Adipose tissue (tissue), 3 donors: ENCODE data around the gene ZNF428. TPM values are rescaled to one million over a fixed set of nuclear protein-coding genes. Genes with fewer than 3 reads are reported as not detected.
"Not testable (repeated sequence)": the region's sequence is repeated elsewhere in the genome, so short reads cannot be mapped to it uniquely, and the experiment has no call there.

Experiments
- H3K27ac ChIP-seq: one replicate; pipeline ENCODE4 v1.5.1; 2013; ENCODE audit warnings: low read depth, low read length
- WGBS, 3 donors: extraction: QIAGEN DNeasy Blood & Tissue Kit; methylation state at CpG; one replicate each; pipeline ENCODE4 v1.1.7; 2013; 5-methylcytosine and 5-hydroxymethylcytosine counted together
- polyA plus RNA-seq, 3 donors: library from polyadenylated mRNA; stranded (reverse); fragments of 200-250 nt; gene quantifications; one replicate each; pipeline ENCODE4 v1.2.3, GENCODE V29; 2013
- donor health status: healthy with polysubstance abuse.
- donor health status: Bipolar disorder and iron deficiency.
- donor health status: healthy.

The ZNF428 gene
- polyA plus RNA-seq, 3 donors = 19.9 to 28.6 (median 25.5) TPM

GRCh38 chr19:43642531-43642930, 23.1 kb upstream of the ZNF428 start:
- no peak overlapping the region for H3K27ac ChIP-seq
- 74 to 82% (median 79%) methylated on average over 4 of the region's 4 CpGs for WGBS, 3 donors

- 73 to 79% (median 77%) methylated on average over 2 of the region's 2 CpGs for WGBS, 3 donors
- no peak overlapping the region for H3K27ac ChIP-seq
These were observed 21.9 kb upstream of the ZNF428 start for GRCh38 chr19:43641333-43641732.

DNA sequence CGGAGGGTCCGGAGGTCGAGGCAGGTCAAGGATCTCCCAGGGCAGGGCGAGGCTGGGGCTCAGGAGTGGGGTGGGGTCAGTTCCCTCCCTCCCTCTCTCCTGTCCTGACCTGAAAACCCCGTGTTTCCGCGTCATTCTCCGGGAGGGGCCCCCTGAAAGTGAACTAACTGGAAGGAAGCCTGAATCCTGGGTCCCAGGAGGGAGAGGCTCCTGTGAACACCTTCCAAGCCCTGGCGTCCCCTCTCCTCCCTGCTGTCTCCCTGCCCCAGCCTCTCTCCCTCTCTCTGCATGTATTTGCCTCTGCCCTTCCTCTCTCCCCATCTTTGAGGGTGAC, 21.0 kb upstream of the ZNF428 start:
- no peak overlapping the region for H3K27ac ChIP-seq
- WGBS, 3 donors = 7 to 13% (median 11%) methylated on average over 8 to 9 of the region's 9 CpGs

DNA sequence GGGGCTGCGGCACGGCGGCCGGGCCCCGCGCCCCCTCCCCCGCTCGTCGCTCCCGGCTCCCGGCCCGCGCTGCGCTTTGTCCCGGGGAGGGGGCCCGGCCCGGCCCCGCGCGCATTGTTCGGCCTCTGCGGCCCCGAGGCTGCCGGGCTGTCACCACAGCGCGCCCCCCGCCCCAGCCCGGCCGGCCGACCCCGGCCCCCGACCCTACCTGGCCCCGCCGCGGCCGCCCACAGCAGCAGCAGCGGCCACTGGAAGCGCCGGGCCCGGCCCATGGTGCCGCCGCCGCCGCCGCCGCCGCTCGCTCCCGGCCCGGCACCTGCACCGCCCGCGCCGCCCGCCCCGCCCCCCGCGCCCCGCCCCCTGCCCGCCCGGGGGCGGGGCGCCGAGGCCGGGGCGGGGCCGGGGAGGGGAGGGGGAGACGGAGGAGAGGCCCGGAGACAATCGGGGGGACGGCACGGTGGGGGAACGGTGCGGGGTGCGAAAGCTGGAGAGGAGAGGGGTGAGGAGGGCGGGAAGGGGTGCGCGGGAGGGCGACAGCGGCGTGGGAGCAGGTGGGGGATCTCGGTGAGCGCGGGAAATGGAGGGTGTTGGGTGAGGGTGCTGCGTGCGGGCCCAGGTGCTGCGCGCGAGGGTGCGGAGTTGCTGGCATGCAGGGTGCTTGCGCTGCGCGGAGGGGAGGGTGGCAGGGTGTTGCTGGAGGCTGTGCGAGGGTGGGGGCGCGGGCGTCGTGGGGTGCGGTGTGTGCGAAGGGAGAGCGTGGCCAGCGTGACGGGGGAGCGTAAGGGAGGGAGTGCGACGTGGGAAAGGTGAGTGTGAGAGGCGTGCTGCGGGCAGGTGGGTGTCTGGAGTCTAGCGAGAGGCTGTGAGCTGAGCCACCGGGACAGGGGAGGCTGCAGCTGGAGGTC, 20.3 kb upstream of the ZNF428 start, which contains the start of gene CADM4:
CADM4 (minus strand) TSS at position 332 of the 905 bp plus-strand sequence; CDS start at position 272, 60 bp downstream.
- 1 to 2% (median 2%) methylated on average over 47 to 104 of the region's 110 CpGs for WGBS, 3 donors
- no peak within 1 kb of the TSS for H3K27ac ChIP-seq

GRCh38 chr19:43638995-43639518, 19.6 kb upstream of the ZNF428 start:
- no peak overlapping the region for H3K27ac ChIP-seq
- WGBS, 3 donors = 7 to 17% (median 16%) methylated on average over 16 to 18 of the region's 18 CpGs

DNA sequence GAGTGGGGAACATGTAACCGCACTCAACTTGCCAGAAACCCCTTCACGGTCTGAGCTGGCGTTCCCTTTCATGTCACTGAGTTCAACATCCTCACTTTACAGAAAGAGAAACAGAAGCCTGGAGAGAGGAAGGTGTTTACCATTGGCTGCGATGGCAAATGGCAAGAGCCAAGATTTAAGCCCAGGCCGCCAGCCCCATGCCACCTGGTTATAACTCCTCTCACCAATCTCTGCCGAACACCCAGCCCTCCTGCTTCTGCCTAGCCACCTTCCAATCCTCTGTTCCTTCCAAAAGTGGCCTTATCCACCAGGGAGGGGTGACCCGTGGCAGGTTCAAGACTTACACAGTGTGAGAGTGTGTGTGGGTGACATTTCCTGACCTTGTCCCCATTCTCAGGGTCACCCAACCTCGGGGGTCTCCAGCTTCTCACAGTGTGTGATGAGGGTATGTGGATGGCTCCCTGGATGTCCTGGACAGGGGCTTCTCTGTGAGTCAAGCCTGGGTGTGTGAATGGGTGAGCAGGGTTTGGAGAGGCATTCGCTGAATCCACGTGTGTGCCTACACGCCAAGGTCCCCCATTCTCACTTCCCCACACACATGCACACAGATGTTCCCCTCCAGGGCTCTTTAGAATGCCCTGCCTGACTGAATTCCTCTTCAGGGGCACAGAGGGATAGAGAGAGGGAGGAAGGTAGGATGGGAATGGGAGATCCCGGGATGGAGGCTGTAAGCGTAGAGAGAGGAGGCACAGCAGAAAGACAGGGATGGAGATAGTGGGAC, 19.0 kb upstream of the ZNF428 start:
- H3K27ac ChIP-seq = no peak overlapping the region
- 71 to 79% (median 78%) methylated on average over 13 of the region's 13 CpGs for WGBS, 3 donors

- 79 to 80% (median 80%) methylated on average over 14 of the region's 14 CpGs for WGBS, 3 donors
- H3K27ac ChIP-seq = no peak overlapping the region
These were observed 16.8 kb upstream of the ZNF428 start for GRCh38 chr19:43636121-43636683.

DNA sequence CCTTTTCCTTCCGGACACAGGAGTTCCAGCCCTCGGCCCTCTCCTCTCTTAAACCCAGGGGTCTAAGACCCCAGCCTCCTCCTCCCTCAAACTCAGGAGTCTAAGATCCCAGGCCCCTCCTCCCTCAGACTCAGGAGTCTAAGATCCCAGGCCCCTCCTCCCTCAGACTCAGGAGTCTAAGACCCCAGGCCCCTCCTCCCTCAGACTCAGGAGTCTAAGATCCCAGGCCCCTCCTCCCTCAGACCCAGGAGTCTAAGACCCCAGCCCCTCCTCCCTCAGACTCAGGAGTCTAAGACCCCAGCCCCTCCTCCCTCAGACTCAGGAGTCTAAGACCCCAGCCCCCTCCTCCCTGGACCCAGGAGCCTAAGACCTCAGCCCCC, 16.1 kb upstream of the ZNF428 start:
- WGBS, 3 donors = 37 to 61% (median 50%) methylated on average over 2 of the region's 2 CpGs
- not testable (repeated sequence) for H3K27ac ChIP-seq

- 18 to 21% (median 19%) methylated on average over 17 of the region's 17 CpGs for WGBS, 3 donors
- no peak overlapping the region for H3K27ac ChIP-seq
These were observed 15.6 kb upstream of the ZNF428 start for GRCh38 chr19:43634872-43635560.

DNA sequence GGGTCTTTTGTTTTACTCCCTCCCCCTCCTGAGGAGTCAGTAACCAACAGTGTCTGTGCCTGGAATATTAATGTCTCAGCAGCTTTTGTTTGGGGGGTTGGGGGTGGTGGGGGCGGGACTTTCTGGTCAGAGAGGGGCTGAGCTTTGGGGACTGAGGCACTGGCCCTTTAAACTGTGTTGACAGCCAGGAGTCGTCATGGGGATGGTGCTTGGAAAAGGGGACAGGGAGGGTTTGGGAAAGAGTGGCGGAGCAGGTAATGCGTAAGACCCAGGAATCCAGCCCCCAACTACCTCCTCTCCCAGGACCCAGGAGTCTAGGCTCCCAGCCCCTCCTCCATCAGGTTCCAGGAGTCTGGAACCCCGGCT, 15.1 kb upstream of the ZNF428 start:
- no peak overlapping the region for H3K27ac ChIP-seq
- 37 to 50% (median 41%) methylated on average over 5 of the region's 5 CpGs for WGBS, 3 donors

DNA sequence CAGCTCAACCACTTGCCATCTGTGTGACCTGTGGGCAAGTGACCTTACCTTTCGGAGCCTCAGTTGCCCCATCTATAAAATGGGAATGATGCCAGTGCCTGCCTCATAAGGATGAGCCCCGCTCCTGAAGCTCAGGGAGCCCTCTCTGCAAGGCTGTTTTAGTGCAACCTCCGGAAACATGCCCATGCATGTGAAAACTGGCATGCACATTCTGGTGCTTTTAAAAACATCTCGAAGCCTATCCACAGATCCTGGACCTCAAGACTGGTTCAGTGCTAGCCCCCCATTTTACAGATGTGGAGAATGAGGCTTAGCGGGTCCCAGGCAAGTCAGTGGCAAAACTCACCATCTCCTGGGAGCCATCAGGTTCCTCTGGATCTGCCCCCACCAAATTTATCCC, 14.6 kb upstream of the ZNF428 start:
- H3K27ac ChIP-seq = no peak overlapping the region

DNA sequence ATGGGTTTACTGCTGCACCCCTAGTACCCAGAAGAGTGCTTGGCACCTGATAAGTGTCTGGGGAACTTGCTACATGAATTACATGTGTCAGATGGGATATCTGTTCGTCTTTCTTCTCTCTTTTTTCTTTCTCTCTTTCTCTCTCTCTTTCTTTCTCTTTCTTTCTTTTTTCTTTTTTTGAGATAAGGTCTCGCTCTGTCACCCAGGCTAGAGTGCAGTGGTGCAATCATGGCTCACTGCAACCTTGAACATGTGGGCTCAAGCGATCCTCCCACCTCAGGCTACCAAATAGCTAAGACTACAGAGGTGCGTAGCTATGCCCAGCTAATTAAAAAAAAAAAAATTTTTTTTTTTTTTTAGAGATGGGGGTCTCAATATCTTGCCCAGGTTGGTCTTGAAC, 14.1 kb upstream of the ZNF428 start:
- H3K27ac ChIP-seq = no peak overlapping the region
- 86 to 90% (median 88%) methylated on average over 4 of the region's 4 CpGs for WGBS, 3 donors

More for the DNA sequence above, 14.6 kb upstream of the ZNF428 start:
- WGBS, 3 donors = 77 to 95% (median 79%) methylated on average over 5 of the region's 5 CpGs

DNA sequence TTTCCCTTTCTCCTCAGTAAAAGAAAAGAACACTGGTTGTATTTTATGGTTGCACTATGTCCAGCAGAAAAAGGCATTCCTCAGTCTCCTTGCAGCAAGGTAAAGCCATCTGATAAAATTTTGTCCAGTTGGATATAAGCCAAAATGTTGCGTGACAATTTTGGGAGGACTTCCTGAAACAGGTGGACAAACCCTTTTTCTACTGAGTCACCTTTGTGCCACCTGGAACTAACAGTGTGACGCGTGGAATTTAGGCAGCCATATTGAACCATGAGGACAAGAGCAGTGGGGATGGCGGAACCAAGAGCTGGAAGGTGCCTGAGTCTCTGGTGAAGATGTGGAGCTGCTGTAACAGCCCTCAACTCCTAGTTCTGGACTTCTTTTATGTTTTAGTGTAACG, 12.1 kb upstream of the ZNF428 start:
- H3K27ac ChIP-seq = no peak overlapping the region
- WGBS, 3 donors = 87 to 89% (median 88%) methylated on average over 5 of the region's 5 CpGs

DNA sequence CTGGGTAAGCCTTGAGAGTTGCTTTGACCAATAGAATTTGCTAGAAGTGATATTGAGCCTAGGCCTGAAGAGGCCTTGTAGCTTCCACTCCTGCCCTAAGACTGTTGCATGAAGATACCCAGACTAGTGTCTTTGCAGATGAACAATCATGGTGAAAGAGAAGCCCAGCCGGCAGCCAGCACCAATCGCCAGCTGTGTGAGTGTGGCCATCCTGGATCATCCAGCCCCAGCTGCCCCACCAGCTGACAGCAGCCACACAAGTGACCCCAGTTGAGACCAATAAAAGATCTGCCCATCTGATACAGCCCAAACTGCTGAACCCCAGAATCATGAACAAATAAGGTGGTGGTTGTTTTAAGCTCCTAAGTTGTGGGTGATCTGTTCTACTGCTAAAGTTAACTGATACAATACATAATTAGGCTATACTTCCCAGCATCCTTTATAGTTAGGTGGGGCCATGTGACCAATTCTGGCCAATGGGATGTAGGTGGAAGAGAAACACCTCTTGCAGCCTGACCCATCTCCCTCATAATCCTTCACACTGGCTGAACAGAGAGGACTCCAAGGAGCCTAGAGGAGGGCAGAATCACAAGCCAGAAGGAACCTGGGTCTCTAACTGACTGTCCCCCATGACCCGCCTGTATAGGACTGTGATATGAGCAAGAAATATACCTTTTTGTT, 9.4 kb upstream of the ZNF428 start:
- WGBS, 3 donors = 93 to 94% (median 94%) methylated on average over 3 of the region's 3 CpGs
- no peak overlapping the region for H3K27ac ChIP-seq

GRCh38 chr19:43626838-43627237, 7.4 kb upstream of the ZNF428 start:
- WGBS, 3 donors = 50 to 65% (median 53%) methylated on average over 17 of the region's 17 CpGs
- H3K27ac ChIP-seq = no peak overlapping the region

- no peak overlapping the region for H3K27ac ChIP-seq
- 71 to 79% (median 78%) methylated on average over 32 of the region's 32 CpGs for WGBS, 3 donors
These were observed 6.6 kb upstream of the ZNF428 start for GRCh38 chr19:43625918-43626579.

GRCh38 chr19:43624933-43625332, 5.5 kb upstream of the ZNF428 start:
- WGBS, 3 donors = 26 to 40% (median 32%) methylated on average over 29 to 30 of the region's 30 CpGs
- H3K27ac ChIP-seq = no peak overlapping the region
